HG03060 (cell line): ENCODE results near the gene PLCB3.
"Not testable (repeated sequence)": the region's sequence is repeated elsewhere in the genome, so short reads cannot be mapped to it uniquely, and the experiment has no call there.

Experiments
- ATAC-seq: cut with Tn5 transposase; IDR thresholded peaks from one replicate; pipeline ENCODE4 v1.9.1; 2021; ENCODE audit warnings: low read depth, moderate number of reproducible peaks; ENCODE audit not compliant: unreplicated experiment

Gene PLCB3

DNA sequence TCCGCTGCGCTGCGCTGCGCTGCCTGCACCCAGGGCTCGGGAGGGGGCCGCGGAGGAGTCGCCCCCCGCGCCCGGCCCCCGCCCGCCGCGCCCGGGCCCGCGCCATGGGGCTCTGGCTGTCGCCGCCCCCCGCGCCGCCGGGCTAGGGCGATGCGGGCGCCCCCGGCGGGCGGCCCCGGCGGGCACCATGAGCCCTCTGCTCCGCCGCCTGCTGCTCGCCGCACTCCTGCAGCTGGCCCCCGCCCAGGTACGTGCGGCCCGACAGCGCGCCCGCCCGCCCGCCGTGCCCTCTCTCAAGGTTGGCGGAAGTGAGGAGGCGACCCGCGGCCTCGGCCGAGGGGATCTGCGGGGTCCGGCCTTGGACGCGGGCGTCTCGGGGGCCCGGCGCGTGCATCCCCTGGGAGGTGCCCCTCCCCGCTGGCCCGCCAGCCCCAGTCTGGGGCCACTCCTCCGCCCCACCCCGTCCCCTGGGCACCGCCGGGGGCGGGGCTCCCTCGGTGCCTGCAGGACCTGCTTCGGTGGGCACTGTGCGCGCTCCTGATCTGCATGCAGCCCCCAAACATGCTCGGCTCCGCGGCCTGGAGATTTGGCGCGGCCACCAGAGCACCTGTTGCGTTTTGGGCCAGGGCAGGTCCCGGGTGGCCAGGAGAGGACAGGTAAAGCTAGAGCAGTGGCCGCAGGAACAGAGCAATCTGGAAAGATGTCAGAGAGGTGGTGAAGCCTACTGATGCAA, 16.5 kb upstream of the PLCB3 start:
- ATAC-seq: no peak

DNA sequence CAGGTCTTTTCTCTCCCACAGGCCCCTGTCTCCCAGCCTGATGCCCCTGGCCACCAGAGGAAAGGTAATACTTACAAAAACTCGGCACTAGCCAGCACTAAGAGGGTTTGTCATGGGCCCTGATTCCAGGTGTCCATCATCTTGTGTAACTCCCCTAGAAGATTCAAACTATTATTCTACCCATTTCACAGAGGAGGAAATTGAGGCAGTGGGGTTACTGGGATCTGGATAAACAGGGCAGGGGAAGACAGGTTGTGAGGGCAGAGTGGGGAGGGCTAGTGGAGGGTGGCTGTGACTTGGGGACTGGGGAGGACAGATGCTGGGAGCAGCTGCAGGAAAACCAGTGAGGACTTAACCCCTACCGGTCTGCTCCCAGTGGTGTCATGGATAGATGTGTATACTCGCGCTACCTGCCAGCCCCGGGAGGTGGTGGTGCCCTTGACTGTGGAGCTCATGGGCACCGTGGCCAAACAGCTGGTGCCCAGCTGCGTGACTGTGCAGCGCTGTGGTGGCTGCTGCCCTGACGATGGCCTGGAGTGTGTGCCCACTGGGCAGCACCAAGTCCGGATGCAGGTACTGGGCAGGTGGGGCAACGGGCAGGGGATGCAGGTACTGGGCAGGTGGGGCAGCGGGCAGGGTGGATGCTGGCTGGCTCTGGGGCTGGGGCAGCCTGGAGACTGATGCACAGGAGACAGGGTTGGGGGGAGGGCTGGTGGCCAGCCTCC, 15.7 kb upstream of the PLCB3 start:
- ATAC-seq: no peak

DNA sequence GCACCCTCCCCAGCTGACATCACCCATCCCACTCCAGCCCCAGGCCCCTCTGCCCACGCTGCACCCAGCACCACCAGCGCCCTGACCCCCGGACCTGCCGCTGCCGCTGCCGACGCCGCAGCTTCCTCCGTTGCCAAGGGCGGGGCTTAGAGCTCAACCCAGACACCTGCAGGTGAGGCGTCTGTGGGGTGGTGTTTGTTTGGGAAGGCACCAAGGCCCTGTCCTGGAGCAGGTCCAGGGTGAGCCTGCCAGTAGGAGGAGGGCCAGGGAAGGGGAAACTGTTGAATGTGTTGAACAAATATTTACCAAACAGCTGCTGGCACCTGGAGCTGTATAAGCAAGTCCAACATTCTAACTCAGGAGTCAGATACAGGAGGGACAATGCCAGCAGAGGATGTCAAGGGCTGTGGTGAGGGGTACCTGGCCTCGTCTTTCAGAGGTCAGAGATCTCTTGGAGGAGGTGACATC, 13.8 kb upstream of the PLCB3 start:
- ATAC-seq: no peak

DNA sequence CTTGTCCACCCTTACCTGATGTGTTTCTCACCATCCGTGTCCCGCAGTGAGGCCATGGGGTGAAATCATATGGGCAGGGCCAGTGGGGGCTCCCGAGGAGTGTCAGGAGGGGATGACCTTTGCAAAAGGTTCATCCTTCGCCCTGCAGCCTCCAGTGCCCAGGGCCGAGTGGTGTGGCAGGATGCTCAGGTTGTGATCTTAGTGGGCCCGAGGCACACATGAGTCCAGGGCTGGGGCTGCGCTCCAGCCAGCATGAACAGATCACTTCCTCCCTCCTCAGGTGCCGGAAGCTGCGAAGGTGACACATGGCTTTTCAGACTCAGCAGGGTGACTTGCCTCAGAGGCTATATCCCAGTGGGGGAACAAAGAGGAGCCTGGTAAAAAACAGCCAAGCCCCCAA, 13.3 kb upstream of the PLCB3 start:
- ATAC-seq: no peak

DNA sequence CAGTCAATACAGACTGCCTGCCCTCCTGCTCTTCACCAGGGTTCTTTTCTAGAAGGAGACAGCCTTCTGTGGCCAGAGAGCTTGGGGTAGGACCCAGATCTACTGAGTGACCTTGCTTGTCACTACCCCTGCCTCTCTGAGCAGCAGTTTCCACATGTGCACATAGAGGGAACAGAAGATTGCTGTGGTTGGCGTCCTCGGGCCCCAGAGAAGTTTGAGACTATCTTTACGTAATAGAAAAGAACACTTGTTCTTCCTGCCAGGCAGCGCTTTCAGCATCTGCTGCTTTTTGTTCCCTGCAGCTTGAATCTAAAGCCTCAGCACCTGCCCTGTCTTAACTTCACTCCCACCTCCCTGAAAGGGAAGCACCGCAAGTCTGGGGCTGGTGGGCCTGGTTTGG, 12.3 kb upstream of the PLCB3 start:
- ATAC-seq: no peak

DNA sequence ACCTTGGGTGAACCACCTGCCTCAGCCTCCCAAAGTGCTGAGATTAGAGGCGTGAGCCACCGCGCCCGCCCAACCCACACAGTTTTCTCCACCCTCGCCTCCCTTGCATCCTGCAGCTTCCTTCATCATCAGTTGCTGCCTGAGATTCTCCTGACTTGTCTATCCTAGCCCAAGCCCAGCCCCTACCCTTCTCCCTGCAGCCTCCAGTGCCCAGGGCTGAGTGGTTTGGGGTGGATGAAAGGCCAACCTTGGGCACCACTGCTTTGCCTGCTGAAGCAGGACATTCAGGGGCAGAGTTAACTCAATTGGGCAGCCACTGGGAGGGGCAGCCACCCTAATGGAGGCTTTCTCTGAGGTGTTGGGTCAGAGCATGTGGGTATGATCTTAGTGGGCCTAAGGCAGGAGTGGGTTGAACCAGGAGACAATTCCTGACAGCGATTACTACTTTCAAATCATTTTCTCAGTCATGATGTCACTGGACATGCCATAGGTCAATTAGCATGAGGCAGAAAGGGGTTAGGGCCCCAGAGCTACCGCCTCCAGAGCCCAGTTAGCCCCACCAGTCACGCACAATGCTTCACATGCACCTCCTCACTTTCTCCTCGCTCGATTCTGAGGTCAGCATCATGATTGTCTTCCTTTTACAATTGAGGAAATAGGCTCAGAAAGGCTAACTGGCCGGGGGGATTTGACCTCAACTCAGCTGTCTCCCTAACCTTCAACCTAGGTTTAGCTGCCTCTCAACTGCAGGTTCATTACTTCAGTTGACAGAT, 11.5 kb upstream of the PLCB3 start:
- peak; percentile 25 for ATAC-seq

DNA sequence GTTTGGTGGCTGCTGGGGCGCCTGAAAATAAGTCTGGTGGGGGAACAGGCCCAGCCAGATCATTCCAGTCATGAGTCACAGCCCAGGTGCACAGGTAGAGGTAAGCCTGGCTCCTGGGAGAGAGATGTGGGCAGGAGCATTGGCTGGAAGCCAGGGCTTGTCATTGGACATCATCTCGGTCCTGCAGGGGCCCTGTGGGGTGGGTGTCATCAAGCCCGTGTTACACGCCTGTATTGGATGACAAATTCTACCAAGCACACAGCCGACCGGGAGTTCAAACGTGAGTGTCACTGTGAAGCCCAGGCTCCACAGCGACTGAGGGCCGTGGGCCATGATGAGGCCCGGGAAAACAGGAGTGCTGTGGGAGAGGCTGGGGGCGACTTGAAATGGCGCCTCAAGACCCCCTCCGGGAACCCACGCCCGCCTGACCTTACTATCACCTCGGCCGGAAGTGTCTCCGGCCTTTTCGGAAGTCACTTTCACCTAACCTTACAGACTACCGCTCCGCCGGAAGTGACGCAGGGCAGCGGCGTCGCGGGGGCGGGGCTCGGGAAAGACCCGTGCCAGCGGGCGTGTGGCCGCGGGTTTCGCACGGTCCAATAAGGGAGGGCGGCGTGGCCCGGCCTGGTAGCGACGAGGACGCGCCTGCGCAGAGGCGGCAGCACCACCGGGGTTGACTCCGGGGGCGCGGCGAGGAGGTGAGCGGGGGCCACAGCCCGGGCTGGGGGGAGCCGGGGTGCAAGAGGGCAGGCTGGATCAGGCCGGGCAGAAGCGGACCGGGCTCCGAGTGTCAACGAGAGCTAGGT, 10.7 kb upstream of the PLCB3 start, which contains the start of gene FKBP2:
FKBP2 (plus strand) TSS at position 661 of the 806 bp plus-strand sequence. CDS start 1,293 bp downstream, outside the sequence.
- peak; percentile 32 for ATAC-seq

DNA sequence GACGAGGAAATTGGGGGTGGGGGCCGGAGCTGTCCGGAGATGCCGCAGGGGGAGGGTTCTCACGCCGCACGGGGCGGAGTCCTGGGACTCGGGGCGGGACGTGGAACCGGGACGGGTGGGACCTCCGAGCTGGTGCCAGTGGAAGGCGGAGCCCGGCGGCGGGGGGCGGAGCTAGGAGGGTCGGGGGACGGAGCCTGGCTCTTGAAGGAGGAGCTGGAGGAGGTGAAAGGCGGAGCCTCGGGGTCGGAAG, 10.2 kb upstream of the PLCB3 start:
- peak; percentile 43 for ATAC-seq

DNA sequence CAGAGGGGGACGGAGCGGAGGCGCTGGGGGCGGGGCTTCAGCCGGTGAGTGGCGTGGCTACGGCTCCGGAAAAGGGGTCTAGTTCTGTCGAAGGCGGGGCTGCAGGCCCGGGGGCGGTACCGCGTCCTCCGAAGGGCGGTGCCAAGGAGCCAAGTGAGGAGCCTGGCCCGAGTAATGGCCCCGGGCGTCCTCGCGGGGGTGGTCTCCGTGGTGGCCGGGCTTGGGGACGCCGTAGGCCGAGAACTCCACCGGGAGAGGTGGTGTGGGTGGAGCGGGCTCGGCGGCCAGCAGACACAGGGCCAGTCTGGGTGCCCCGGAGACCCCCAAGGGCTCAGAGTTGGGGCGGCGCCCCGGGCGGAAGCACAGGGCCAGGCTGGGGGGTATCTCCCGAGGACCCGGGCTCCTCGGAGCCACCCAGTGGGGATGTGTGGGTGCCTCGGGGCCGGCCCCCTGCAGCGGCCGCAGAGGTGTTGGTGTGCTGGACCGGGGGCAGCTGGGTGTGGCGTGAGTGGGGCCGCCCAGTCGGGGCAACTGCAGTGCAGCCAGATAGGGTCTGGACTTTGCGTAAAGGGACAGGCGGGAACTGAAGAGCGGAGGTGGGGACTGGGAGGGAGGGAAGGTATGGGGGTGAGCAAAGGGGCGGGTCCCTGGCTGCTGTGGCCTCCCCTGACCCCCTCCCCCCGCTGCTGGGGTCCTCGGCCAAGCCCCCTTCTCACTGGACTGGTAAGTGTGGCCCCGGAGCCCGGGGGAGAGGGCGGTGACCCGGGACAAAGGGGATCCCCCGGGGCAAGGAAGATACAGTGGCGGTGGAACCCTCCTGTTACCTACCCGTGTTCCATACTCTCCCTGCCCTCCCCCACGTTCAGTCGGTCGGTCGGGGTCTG, 9.6 kb upstream of the PLCB3 start:
- ATAC-seq: peak; percentile 5

DNA sequence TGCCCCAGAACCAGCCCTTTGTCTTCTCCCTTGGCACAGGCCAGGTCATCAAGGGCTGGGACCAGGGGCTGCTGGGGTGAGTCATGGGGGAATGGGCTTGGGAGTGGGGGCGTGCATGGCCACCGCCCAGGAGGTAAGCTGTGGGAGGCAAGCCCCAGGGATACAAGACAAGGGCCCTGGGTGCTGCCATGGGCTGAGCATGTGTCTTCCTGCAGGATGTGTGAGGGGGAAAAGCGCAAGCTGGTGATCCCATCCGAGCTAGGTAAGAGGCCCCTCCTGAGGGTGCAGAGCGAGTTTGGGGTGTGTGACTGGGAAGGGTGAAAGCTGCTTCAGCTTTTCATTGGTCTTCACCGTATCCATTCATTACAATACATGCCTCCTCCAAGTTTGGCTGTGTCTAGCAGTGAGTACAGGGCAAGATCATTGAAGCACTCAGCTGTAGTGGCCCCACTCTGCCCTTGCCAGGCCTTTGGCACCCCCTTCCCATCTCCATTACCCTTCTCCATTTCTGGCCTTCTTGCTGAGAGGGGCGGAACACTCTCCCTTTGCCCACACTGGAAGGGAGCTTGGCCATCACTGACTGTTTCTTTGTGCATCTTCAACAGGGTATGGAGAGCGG, 8.0 kb upstream of the PLCB3 start:
- no peak for ATAC-seq

DNA sequence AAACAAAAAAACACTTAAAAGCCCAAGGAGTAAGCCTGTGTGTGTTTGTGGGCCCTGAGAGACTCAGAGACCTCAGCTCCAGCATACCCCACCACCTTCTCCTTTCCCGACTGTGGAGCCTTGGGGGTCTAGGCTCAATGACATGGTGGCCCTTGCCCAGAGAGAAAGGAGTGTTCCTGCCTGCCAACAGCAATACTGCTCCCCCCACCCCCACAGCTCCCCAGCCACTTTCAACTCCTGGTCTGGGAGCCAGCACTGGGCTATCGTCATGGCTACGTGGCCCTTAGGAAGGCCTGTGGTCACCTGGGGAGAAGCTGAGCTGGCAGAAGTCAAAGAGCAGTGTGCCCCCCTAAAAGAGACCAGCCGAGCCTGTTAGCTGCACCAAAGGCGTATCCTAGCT, 7.2 kb upstream of the PLCB3 start:
- no peak for ATAC-seq

DNA sequence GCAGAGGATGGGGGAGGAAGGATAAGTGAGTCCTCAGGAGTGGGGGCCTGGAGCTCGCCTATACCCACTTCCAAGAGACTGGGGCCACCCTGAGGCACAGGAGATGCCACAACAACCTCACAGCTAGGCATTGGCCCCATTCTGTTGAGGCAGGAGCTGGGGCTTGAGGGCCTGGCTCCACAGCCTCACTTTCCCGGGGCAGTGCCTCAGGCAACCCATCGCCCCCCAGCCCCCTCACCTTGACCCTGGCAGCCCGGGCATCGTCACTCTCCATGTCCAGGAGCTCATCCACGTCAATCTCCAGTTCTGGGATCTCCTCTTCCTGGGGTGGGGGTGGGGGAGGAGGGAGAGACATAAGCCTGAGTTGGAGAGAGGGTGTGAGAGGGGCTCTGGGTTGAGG, 6.4 kb upstream of the PLCB3 start:
- no peak for ATAC-seq

DNA sequence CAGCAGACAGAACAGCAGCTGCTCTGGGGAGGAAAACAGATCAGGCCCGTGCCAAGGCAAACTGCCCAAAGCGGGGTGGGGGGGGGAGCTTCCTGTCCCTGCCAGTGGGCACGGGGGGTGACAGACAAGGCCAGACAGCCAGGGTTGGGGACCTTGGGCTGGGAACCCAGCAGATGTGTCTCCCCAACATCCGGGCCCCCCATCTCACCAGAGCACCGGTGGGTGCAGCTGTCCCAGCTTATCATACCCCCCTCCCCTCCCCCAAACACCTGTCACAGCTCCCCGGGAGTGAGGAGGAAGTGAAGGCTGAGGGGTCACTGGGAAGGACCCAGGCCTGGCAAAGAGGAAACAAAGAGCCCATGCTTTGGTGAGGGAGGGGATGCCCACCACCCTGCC, 5.9 kb upstream of the PLCB3 start:
- ATAC-seq: no peak

DNA sequence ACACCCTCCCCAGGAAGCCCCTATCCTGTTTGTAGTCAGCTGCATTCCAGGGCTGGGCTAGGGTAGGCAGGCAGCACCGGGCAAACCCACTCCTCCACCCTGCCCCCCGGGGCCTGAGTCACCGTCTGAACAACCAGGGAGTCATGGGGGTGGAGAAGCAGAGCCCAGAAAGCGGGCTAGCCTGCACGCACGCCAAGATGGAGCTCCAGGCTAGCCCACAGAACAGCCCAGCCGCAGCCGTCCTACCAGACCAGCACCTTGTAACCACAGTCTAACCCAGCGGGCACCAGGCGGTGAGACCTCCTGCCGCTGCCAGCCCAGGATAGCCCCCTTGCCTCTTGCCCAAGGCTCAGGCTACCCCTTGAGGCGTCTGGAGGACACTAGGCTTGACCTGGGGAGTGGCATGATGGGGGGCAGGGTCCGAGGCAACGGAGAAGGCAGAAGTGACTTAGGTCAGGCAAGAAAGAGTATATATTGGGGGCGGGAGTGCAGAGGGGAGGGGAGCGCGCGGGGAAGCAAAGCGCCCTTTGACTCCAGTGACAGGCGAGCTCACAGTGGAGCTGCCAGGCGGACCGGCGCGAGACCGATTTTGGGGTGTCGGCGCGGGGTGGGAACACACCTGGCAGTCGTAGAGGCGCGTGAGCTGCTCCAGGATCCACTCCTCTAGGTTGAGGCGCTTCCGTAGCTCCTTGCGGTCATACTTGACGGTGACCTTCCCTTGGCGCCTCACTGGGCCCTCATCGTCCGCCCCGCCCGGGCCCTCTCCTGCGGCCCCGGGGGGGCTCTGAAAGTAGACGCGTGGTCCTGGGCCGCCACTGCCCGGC, 5.3 kb upstream of the PLCB3 start:
- ATAC-seq: no peak

DNA sequence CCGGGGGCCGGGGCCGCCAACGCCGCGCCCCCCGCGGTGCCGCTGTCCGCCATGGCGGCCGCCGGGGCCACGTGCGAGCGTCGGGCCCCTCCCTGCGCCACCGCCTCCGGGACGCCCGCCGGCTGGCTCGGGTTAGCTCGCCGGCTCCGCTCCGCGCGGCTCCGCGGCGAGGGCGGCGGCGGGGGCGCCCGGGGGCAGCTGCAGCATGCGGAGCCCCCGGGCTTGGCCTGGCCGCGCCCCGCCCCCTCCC, 4.8 kb upstream of the PLCB3 start:
- not testable (repeated sequence) for ATAC-seq

DNA sequence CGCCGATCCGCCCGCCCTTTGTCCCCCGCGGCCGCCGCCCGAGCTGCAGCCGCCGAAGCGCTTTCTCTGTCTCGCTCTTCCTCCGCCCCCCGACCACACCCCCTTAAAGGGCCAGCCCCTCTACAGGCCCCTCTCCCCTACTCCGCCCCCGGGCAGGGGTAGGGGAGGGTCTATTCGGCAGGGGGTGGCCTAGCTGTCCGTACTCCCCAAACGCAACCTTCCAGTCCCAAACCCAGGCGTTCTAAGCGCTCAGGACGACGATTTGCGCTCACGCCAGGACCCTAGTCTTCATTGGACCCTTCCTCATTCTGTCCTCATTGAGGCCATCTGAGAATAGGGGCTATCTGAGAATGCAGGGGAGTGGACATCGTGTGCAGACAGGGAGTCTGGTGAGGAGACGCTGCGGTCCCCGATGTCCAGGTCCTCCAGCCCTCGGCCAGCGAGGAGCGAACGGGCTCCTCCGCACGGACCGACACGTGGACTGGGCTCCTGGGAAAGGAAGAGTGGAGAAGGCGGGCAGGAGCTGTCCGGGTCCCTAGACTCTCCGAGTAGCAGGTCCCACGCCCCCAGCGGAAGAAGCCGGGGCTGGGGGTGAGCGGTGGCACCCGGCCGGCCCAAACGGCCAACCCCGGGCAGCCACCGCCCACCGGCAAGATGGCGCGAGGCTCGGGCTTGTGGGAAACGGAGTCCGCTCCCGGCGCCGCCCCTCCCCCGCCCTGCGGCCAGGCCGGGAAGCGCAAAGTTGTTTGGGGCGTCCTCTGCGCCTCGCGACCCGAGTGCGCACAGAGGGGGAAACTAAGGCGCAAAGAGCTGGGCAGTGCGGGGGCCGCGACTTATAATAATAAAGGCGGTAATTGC, 4.2 kb upstream of the PLCB3 start, which contains the start of gene PPP1R14B:
PPP1R14B (minus strand) TSS at position 73 of the 858 bp plus-strand sequence. CDS start 270 bp downstream, outside the sequence.
- ATAC-seq: no peak

DNA sequence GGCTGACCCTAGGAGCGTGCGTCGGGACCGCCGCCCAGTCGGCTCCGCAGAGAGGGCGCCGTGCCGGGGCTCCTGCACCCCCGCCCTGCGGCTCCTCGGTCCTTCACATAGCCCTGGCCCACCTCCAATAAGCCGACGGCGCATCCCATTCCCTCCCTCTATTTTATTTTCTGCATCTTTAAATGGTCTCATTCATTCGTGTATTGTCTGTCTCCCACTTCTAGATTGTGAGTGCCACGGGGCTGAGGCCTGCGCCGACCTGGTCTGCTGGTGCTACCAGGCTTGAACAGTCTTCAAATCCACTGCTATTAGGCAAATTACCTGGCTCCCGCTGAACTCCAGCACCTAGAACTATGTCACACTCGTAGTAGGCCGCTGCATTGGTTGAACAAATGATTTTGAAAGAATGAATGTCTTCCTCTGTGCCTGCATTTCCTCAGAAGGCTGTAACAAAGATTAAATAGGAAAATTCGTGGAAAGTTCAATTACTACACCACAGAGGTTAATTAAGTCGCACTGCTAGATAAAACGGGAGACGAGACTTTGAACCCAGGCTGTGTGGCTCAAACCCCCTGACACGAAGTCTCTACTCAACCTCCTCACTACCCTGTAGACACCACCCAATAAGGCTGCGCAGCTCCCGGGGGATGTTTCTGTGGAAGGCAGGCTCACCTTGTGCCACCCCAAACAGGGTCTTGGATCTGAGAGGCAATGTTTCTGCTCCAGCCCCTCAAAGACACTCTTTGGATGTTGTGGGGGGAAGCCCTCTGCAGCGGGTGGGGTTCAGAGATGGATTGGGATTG, 3.4 kb upstream of the PLCB3 start:
- no peak for ATAC-seq
